Measurements from ENCODE around the gene RUVBL2.

- no peak for TF ChIP-seq CTCF (IDR thresholded peaks at IDR 0.05)
- no peak for TF ChIP-seq ZFX (IDR thresholded peaks at IDR 0.05; ENCODE audit: borderline replicate concordance)
Measured at GRCh38 chr19:48990400-48990799, 3.3 kb upstream of the RUVBL2 start.
